Measurements from ENCODE around the gene KCNA3.

Gene KCNA3

DNA sequence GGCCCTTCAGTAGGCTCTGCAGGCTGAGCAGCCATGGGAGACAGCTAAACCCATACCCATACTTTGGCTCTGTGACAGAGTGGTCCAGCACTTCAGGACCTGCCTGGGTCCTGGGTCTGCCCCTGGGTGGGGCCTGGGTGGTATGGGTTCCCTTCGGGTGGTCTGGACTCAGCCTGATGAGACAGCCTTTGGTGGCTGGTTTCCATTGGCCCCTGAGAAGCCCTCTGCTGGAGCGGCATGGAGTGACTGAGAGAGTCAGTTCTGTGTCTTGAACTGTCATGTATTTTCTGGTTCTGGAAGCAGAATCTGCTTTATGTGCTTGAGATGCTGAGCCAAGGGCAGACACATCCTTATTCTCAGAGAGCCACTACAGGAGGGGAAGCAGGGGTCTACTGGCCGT lies 37.3 kb downstream of the KCNA3 start:
- H3K36me3 ChIP-seq (ENCODE audit: control insufficient read depth in 2 of 2, insufficient read depth in 1 of 2, low read length in 2 of 2): no peaks in the 10 kb centered on the region
- no peaks in the 10 kb centered on the region for H3K9me3 ChIP-seq (ENCODE audit: control insufficient read depth, insufficient read depth, low read depth, low read length)
- H3K27ac ChIP-seq (ENCODE audit: extremely low read depth, low read depth, low read length): no peak overlapping the region
- no peak for TF ChIP-seq ZNF274 (IDR thresholded peaks at IDR 0.05; ENCODE audit: low read length)
- TF ChIP-seq ZNF274 (tag by site-specific recombination; IDR thresholded peaks at IDR 0.05; ENCODE audit: borderline replicate concordance): no peak
- no peak for TF ChIP-seq ZNF610 (tag by site-specific recombination; IDR thresholded peaks at IDR 0.05; ENCODE audit: borderline replicate concordance)
- no peak for TF ChIP-seq ZNF692 (tag by site-specific recombination; IDR thresholded peaks at IDR 0.05)
- TF ChIP-seq, protein P1, sequence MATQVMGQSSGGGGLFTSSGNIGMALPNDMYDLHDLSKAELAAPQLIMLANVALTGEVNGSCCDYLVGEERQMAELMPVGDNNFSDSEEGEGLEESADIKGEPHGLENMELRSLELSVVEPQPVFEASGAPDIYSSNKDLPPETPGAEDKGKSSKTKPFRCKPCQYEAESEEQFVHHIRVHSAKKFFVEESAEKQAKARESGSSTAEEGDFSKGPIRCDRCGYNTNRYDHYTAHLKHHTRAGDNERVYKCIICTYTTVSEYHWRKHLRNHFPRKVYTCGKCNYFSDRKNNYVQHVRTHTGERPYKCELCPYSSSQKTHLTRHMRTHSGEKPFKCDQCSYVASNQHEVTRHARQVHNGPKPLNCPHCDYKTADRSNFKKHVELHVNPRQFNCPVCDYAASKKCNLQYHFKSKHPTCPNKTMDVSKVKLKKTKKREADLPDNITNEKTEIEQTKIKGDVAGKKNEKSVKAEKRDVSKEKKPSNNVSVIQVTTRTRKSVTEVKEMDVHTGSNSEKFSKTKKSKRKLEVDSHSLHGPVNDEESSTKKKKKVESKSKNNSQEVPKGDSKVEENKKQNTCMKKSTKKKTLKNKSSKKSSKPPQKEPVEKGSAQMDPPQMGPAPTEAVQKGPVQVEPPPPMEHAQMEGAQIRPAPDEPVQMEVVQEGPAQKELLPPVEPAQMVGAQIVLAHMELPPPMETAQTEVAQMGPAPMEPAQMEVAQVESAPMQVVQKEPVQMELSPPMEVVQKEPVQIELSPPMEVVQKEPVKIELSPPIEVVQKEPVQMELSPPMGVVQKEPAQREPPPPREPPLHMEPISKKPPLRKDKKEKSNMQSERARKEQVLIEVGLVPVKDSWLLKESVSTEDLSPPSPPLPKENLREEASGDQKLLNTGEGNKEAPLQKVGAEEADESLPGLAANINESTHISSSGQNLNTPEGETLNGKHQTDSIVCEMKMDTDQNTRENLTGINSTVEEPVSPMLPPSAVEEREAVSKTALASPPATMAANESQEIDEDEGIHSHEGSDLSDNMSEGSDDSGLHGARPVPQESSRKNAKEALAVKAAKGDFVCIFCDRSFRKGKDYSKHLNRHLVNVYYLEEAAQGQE (tag by site-specific recombination; IDR thresholded peaks at IDR 0.05): no peak
- no peak for TF ChIP-seq ZXDB (tag by site-specific recombination; IDR thresholded peaks at IDR 0.05)
- no peak for TF ChIP-seq ZNF266 (tag by site-specific recombination; IDR thresholded peaks at IDR 0.05; ENCODE audit: low read depth)
- no peak for TF ChIP-seq ZNF596 (tag by site-specific recombination; IDR thresholded peaks at IDR 0.05)
- no peak for TF ChIP-seq ZNF404 (tag by site-specific recombination; IDR thresholded peaks at IDR 0.05)
- ChIA-PET POLR2A (no interaction called here), CTCF (interaction anchor here (0.8 to 3.8 kb wide), 4 partner anchors 18 to 128 kb away, joined by 3 to 24 read pairs (median 4); no protein-coding TSS in a partner anchor)
- H3K4me3 ChIP-seq (ENCODE audit: low read depth, low read length): no peak overlapping the region
- H3K4me1 ChIP-seq (ENCODE audit: control insufficient read depth, insufficient read depth, low read length): no peaks in the 10 kb centered on the region

DNA sequence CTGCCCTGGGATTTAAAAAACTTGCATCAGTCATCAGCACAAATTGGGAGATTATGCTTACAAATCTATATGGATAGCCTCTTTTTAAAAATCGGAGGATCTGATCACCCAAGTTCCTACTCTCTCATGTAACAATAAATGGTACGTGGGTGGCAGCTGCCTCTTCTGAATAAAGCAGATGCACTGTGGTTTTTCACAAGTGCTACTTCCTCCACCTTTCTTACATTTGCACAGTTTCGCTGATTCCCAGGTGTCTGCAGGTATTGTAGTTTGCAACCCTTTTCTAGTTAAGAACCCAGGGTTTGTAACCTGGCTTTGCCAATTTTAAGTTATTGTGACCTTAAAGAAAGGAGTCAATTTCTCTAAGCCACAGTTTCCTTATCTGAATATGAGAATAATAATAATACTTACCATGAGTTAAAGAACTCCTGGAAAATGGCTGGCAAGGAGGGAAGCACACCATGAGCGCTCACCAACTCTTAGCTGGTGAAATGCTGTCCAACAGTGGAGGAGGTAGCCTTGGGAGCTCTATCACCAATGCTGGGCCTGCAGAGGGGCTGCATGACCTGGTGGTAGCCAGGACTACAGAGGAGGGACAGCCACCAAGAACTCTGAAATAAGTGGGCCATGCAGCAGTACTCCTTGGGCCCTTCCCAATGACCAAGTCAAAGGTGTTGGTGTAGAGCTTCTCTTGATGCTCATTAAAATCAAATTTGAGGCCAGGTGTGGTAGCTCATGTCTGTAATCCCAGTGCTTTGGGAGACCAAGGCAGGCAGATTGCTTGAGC lies 38.4 kb downstream of the KCNA3 start:
- Histone ChIP-seq H3K36me3 (ENCODE audit: control insufficient read depth in 2 of 2, insufficient read depth in 1 of 2, low read length in 2 of 2) (no peaks in the 10 kb centered on the region), H3K27ac (ENCODE audit: extremely low read depth, low read depth, low read length) (no peak overlapping the region), H3K4me1 (ENCODE audit: control insufficient read depth, insufficient read depth, low read length) (no peaks in the 10 kb centered on the region), H3K4me3 (ENCODE audit: low read depth, low read length) (no peak overlapping the region), H3K9me3 (ENCODE audit: control insufficient read depth, insufficient read depth, low read depth, low read length) (no peaks in the 10 kb centered on the region)
- ChIA-PET POLR2A (no interaction called here), CTCF (interaction anchor here (0.5 to 3.8 kb wide), 5 partner anchors 21 to 344 kb away, joined by 3 to 24 read pairs (median 5); no protein-coding TSS in a partner anchor)
- TF ChIP-seq ZNF701 (tag by site-specific recombination; IDR thresholded peaks at IDR 0.05): no peak
- TF ChIP-seq ZNF777 (tag by site-specific recombination; IDR thresholded peaks at IDR 0.05; ENCODE audit: borderline replicate concordance): no peak
- no peak for TF ChIP-seq BCL11B (tag by site-specific recombination; IDR thresholded peaks at IDR 0.05; ENCODE audit: low read depth)
- no peak for TF ChIP-seq MZF1 (tag by site-specific recombination; IDR thresholded peaks at IDR 0.05; ENCODE audit: borderline replicate concordance)
- no peak for TF ChIP-seq ZSCAN23 (tag by site-specific recombination; IDR thresholded peaks at IDR 0.05)
- no peak for TF ChIP-seq SCRT2 (tag by site-specific recombination; IDR thresholded peaks at IDR 0.05)
- no peak for TF ChIP-seq ZNF549 (tag by site-specific recombination; IDR thresholded peaks at IDR 0.05)
- TF ChIP-seq ZNF488 (tag by site-specific recombination; IDR thresholded peaks at IDR 0.05): no peak
- TF ChIP-seq ZXDB (tag by site-specific recombination; IDR thresholded peaks at IDR 0.05): no peak
- no peak for TF ChIP-seq ZFHX2 (tag by site-specific recombination; conservative IDR thresholded peaks at IDR 0.05)
- TF ChIP-seq ZBTB26 (tag by site-specific recombination; optimal IDR thresholded peaks at IDR 0.05): no peak
- no peak for TF ChIP-seq ZNF24 (tag by site-specific recombination; IDR thresholded peaks at IDR 0.05)
- TF ChIP-seq ZNF623 (tag by site-specific recombination; IDR thresholded peaks at IDR 0.05): no peak
- no peak for TF ChIP-seq ZNF670 (tag by site-specific recombination; IDR thresholded peaks at IDR 0.05; ENCODE audit: low read depth)
- no peak for TF ChIP-seq ZNF175 (tag by site-specific recombination; IDR thresholded peaks at IDR 0.05)
- no peak for TF ChIP-seq ZNF394 (tag by site-specific recombination; IDR thresholded peaks at IDR 0.05; ENCODE audit: borderline replicate concordance)
